GM18511 (cell line): ENCODE measurements around the gene NOSIP.
"Not testable (repeated sequence)": the region's sequence is repeated elsewhere in the genome, so short reads cannot be mapped to it uniquely, and the experiment has no call there.

Source experiments
- ATAC-seq: cut with Tn5 transposase; IDR thresholded peaks from one replicate; pipeline ENCODE4 v1.9.1; 2021; ENCODE audit warnings: mild to moderate bottlenecking, moderate library complexity; ENCODE audit not compliant: unreplicated experiment

The NOSIP gene, protein sequence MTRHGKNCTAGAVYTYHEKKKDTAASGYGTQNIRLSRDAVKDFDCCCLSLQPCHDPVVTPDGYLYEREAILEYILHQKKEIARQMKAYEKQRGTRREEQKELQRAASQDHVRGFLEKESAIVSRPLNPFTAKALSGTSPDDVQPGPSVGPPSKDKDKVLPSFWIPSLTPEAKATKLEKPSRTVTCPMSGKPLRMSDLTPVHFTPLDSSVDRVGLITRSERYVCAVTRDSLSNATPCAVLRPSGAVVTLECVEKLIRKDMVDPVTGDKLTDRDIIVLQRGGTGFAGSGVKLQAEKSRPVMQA

DNA sequence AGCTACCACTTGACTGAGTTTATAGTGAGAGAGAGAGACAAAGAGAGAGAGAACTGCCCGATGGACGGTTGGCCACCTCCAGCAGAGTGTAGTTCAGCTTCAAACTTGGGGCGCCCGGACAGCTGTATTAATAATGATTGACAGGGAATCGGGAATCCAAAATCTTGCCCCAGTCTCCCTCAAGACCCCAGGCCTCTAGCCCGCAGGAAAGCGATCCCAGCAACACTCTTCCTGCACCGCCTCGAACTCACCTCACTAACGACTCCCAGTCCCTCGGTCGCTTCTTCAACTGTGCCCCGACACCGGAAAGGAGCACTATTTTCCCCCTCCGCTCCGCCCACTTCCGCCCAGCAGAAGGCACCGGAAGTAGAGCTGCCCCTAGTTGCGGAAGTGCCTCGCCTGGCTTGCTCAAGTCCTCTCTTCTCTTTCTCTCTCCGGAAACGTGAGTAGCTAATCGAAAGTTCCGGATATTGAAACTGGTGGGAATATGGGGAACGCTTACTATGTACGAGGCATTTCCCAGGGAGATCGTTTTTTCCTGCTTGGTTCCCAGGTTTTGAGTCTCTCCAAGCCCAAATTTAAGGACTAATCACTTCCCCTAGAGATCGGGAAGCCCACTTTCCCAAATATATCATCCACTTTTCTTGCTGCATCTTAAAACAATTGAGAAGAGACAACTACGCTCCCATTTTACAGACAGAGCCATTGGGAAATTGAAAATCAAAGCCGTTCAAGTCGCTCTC is at the start of gene NOSIP:
TSS of gene NOSIP (minus strand) at position 293 of the 743 bp plus-strand sequence. CDS start 19,865 bp downstream, outside the sequence.
- peak; percentile 84 for ATAC-seq

DNA sequence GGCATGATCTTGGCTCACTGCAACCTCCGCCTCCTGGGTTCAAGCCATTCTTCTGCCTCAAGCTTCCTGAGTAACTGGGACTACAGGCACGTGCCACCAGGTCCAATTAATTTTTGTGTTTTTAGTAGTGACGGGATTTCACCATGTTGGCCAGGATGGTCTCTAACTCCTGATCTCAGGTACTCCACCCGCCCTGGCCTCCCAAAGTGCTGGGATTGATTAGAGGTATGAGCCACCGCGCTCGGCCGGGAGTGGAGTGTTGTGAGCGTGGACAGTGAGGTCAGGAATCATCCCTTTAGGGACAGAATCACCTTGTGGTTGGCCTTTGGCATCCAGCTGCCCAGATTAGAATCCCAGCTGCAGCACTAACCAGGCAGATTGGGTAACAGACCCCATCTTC is 49.3 kb upstream of the NOSIP start:
- ATAC-seq: no peak

DNA sequence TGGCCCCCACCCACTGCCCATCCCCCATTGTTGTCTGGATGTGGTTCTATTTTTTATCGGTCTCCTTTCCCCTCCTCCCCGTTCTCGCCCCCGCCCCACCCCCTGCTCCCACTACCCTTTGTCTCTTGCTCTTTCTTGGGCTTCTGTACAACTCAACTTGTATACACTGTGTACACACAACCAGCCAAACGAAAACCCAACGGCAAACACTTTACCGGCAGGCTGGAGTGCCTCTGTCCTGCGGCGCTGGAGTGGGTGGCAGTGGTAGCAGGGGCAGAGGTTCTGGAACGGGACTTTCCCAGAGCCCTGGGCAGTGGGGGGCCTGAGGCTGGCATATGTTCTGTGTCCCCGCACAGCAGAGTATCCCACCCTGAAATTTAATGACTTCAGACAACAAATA is 45.9 kb upstream of the NOSIP start:
- no peak for ATAC-seq

DNA sequence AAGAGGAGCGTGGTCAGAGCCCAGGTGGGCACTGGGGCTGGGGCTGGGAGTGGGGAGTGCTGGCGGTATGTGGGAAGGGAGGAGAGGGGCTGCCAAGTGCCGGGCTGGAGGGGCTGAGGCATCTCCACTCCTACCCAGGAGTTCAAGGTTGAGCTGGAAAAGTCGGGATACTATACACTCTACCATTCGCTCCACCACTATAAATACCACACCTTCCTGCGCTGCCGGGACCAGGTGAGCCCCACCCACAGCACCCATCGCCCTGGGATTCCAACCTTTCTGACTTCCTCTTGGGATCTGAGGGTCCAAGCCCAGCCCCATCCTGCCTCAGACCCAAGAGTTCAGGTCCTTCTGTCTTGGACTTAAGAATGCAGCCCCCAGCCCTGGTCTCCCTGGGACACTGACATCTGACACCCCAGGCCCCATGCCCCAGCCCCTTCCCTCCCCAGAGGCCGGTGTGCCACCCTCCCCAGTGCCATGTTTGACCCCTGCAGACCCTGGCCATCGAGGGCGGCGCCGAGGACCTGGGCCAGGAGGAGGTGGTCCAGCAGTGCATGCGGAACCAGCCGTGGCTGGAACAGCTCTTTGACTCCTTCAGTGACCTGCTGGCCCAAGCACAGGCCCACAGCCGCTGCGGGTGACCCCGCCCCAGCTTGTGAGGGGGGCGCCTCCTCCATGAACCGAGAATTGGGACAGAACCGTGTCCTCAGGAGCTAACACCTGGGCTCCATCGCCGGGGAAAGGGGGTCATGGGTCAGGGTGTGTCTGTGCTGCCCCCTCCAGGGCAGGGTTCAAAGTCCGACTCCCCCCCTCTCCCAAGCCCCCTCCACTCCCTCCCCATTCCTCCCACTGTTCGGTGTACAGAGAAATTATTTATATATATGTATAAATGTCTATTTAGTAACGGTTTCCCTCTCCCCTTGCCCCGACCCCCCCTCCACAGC is 44.9 kb upstream of the NOSIP start:
- ATAC-seq: no peak

DNA sequence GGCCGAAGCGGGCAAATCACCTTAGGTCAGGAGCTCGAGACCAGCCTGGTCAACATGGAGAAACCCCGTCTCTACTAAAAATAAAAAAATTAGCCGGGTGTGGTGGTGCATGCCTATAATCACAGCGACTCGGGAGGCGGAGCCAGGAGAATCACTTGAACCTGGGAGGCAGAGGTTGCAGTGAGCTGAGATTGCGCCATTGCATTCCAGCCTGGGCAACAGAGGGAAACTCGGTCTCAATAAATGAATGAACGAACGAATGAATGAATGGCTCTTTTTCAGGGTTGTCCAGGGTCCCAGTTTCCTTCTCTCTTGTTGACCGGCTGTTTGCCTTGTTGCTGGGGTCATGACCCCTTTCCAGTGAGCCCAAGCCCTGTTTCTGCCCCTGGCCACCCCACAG is 37.5 kb upstream of the NOSIP start:
- ATAC-seq: not testable (repeated sequence)

DNA sequence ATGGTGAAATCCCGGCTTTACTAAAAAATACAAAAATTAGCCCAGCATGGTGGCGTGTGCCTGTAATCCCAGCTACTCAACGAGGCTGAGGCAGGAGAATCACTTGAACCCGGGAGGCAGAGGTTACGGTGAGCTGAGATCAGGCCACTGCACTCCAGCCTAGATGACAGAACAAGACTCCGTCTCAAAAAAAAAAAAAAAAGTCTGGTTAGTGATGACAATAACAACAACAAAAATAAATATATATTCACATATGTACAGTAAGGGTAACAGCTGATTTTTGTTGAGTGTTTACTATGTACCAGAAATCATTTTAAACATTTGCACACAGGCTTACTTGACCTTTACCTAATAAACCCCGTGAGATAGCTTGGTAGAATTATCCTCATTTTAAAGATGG is 36.6 kb upstream of the NOSIP start:
- no peak for ATAC-seq

DNA sequence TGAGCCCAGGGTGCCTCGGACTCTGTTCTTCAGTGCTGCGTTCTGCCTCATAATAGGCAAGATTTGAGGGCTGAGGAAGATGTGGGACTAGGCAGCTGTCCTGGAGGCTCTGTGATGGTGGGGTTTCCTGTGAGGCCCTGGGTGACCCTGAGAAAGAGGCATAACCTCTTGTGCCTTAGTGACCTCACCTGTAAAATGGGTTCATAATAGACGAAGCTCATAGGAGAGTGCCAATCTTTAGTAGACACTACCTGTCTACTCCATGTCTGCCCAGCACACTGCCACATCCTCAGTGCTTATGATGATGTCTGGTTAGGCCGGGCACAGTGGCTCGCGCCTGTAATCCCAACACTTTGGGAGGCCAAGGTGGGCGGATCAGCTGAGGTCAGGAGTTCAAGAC is 36.2 kb upstream of the NOSIP start:
- ATAC-seq: no peak

DNA sequence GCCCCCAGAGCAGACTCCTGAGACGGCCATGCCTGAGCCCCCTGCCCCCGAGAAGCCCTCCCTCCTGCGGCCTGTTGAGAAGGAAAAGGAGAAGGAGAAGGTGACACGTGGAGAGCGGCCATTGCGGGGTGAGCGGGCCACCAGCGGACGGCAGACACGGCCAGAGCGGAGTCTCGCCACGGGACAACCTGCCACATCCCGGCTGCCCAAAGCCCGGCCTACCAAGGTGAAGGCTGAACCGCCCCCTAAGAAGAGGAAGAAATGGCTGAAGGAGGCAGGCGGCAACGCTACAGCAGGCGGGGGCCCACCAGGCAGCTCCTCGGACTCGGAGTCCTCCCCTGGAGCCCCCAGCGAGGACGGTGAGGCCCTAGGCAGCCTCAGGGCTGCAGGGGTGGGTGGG is 35.5 kb upstream of the NOSIP start:
- no peak for ATAC-seq

DNA sequence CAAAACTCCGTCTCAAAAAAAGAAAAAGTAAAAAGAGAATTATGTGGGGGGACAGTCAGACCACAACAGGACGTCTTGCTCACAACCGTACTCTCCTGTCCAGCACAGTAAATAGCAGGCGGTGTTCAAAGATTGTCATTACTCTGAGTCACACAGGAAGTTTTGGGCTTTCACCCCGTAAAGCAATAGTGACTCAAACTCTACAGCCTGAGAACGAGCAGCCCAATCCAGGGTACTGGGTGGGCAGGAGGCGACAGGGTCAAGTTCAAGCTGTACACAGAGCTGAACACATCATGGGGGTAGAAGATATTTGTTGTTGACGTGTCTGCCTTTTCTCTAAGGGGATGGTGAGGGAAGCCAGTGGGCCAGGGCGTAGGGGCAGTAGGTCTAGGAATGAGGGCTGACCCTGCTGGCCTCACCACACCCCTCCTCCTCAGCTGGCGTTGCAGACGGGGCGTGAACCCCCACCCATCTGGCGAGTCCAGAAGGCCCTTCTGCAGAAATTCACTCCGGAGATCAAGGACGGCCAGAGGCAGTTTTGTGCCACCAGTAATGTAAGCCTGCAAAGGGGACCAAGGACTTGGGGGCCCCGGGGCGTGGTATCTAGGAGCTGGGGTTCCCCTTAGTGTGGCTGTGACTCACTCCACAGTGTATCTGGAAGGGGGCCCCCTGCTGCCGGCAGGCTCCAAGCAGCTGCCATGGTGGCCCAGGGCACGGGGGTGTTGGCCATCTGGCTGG is 33.9 kb upstream of the NOSIP start:
- no peak for ATAC-seq

DNA sequence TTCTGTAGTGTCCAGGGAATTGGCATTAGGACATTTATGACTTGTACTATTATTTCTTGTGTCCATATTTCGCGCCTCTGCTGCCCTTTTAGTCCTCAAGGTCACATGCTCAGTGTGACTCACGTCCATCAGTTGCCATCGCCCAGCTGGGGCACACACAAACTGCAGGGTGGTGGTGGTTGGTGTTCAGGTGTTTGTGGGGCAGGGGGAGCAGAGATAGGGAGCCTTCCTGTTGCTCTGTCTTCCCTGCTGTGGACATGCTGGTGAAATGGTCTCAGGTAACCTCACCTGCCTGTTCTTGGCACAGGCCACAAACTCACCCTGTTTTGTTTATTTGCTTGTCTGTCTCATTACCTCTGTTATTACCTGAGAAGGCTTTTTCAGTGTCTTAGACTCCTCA is 33.0 kb upstream of the NOSIP start:
- ATAC-seq: no peak

DNA sequence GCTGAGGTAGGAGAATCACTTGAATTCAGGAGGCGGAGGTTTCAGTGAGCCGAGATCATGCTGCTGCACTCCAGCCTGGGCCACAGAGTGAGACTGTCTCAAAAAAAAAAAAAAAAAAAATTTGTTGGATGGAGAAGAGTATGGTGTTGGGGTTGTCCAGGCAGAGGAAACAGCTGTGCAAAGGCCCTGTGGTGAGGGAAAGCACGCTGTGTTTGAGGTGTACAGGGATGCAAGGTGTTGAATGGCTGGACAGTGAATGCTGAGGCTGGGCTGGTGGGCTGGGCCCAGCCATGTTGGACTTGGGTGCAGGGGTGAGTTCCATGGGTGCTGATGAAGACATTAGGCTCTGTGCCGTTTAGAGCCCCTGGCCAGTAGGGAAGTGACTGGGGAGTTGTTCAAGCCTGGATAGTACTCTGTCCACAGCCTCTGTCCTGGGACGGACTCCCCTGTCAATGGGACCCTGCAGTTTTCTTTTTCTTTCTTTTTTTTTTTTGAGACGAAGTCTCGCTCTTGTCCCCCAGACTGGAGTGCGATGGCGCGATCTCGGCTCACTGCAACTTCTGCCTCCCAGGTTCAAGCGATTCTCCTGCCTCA is 29.2 kb upstream of the NOSIP start:
- ATAC-seq: no peak

DNA sequence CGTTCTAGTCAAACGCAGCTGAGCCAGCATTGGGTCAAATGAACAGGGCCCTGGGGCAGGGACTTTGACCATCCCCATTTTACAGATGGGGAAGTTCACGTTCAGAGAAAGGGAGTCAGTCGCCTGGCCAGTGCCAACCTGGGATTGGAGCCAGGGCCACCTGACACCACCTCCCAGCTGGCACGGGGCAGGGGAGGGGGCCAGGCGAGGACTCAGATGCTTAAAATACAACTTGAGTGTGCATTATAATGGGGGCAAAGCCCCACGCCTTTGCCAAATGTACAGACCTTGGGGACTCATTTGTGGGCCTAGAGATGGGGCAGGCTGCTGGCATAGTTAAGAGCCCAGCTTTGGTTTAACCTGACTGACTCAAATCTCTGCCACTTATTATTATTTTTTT is 25.2 kb upstream of the NOSIP start:
- ATAC-seq: no peak

DNA sequence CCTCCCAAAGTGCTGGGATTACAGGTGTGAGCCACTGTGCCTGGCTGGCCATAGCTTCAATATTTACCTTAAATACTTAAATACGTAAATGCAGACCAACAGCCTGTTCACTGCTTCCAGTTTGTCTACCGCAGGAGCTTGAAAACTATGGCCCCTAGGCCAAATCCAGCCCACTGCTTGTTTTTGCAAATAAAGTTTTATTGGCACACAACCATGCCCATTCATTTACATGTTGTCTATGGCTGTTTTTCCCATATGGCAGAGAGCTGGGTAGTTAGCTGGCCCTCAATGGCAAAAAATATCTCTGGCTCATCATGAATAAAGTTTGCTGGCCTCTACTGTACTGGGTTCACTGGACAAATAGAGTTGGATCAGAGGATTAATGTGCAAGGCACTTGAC is 22.4 kb upstream of the NOSIP start:
- ATAC-seq: no peak

DNA sequence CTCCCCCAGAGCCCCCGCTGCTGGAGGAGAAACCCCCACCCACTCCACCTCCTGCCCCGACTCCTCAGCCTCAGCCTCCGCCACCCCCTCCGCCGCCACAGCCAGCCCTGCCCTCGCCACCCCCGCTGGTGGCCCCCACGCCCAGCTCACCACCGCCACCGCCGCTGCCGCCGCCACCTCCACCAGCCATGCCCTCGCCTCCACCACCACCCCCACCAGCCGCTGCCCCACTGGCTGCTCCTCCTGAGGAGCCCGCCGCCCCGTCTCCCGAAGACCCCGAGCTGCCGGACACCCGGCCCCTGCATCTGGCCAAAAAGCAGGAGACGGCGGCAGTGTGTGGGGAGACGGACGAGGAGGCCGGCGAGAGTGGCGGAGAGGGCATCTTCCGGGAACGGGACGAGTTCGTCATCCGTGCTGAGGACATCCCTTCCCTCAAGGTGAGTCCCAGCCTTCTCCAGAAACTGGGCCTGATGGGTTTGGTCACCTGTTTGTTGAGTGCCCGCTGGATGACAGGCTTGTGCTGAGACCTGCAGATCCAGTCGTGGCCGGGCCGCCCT is 21.2 kb upstream of the NOSIP start:
- no peak for ATAC-seq

DNA sequence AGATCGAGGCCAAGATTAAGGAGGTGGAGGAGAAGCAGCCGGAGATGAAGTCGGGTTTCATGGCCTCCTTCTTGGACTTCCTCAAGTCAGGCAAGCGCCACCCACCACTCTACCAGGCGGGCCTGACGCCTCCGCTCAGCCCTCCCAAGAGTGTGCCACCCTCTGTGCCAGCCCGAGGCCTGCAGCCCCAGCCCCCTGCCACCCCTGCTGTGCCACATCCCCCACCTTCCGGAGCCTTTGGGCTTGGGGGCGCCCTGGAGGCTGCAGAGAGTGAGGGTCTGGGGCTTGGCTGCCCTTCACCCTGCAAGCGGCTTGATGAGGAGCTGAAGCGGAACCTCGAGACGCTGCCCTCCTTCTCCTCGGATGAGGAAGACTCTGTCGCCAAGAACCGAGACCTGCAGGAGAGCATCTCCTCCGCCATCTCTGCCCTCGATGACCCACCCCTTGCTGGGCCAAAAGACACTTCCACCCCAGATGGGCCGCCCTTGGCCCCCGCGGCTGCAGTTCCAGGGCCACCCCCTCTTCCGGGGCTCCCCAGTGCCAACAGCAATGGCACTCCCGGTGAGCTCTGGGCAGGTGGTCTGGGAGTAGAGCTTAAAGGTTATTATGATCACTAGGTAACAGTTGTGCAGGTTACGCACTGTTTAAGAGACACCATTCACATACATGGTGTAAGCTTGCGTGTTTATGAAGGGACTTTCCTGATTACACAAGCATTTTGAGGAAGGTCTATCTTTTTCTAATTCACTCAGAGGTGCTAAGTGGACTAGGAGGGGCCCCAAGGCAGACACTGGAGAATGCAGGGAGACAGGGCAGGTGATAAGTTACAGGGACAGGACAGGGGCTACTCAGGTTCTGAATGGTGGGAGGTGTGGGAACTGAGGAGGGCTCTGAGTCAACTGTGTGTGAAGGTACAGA is 19.3 kb upstream of the NOSIP start:
- no peak for ATAC-seq

DNA sequence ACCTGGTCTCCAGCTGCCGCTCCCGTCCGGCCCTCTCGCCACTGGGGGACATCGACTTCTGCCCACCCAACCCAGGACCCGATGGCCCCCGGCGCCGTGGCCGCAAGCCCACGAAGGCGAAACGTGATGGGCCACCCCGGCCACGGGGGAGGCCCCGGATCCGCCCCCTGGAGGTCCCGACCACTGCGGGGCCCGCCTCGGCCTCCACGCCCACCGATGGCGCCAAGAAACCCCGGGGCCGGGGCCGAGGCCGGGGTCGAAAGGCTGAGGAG is 17.3 kb upstream of the NOSIP start:
- ATAC-seq: no peak

DNA sequence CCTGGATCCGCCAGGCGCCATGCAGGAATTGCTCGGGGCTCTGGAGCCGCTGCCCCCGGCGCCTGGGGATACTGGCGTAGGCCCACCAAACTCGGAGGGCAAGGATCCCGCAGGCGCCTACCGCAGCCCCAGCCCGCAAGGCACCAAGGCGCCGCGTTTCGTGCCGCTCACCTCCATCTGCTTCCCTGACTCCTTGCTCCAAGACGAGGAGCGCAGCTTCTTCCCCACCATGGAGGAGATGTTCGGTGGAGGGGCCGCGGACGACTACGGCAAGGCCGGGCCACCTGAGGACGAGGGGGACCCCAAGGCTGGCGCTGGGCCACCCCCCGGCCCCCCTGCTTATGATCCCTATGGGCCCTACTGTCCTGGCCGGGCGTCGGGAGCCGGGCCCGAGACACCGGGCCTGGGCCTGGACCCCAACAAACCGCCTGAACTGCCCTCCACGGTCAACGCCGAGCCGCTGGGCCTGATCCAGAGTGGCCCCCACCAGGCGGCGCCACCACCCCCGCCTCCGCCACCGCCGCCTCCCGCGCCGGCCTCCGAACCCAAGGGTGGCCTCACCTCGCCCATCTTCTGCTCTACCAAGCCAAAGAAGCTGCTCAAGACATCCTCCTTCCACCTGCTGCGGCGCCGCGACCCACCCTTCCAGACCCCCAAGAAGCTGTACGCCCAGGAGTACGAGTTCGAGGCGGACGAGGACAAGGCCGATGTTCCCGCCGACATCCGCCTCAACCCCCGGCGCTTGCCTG is 16.8 kb upstream of the NOSIP start:
- ATAC-seq: no peak

DNA sequence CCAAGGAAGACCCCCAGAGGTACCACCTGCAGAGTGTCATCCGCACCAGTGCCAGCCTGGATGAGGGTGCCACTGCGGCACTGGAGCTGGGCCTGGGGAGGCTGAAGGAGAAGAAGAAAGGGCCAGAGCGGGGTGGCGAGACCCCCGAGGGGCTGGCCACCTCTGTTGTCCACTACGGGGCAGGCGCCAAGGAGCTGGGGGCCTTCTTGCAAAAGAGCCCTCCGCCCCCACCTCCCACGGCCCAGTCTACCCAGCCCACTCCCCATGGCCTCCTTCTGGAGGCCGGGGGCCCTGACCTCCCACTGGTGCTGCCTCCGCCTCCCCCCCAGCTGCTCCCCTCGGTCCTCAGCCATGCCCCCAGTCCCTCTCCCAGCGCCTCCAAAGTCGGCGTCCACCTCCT is 16.1 kb upstream of the NOSIP start:
- ATAC-seq: no peak
